HEK293 (cell line): ENCODE measurements around the gene PIP5K1B.

Experiments
- CTCF ChIA-PET: fragments of 350-600 bp; formaldehyde crosslinking; extraction: SDS; loops from one replicate; lab custom pipeline; 2021; ENCODE audit warnings: antibody characterized with exemption; lab: Yijun Ruan, JAX
- POLR2A ChIA-PET: fragments of 300-600 bp; formaldehyde crosslinking; extraction: SDS; loops from one replicate; lab custom pipeline; 2020; ENCODE audit warnings: antibody characterized with exemption, inconsistent platforms; lab: Yijun Ruan, JAX
- H3K27ac ChIP-seq: fragments of 200-500 bp; sonication (Bioruptor generic); 2 replicates; pipeline ENCODE4 v1.5.1; 2014; ENCODE audit warnings: low read depth, low read length, control low read depth, inconsistent platforms; ENCODE audit errors: extremely low read depth
- H3K36me3 ChIP-seq, 2 experiments: fragments of 200-500 bp in 1 of 2; sonication (Bioruptor generic) in 1 of 2; 1 replicate in 1 of 2; 2 replicates in 1 of 2; pipeline ENCODE4 v1.5.1; 2014 to 2017; ENCODE audit warnings: inconsistent platforms in 2 of 2, low read length in 2 of 2; ENCODE audit not compliant: control insufficient read depth in 2 of 2, insufficient read depth in 1 of 2
- H3K4me1 ChIP-seq: fragments of 200-500 bp; sonication (Bioruptor generic); 2 replicates; pipeline ENCODE4 v1.5.1; 2014; ENCODE audit warnings: mild to moderate bottlenecking, low read length, inconsistent platforms; ENCODE audit not compliant: control insufficient read depth, insufficient read depth
- H3K4me3 ChIP-seq: 2 replicates; pipeline ENCODE4 v1.5.1; 2011; ENCODE audit warnings: low read depth, mild to moderate bottlenecking, control low read depth, low read length, moderate library complexity
- H3K9me3 ChIP-seq: fragments of 200-500 bp; sonication (Bioruptor generic); 2 replicates; pipeline ENCODE4 v1.5.1; 2014; ENCODE audit warnings: low read depth, low read length, inconsistent platforms; ENCODE audit not compliant: control insufficient read depth, insufficient read depth
- ATF2 ChIP-seq: fragments of 450-650 bp; formaldehyde crosslinking; IDR thresholded peaks from 2 replicates; pipeline ENCODE4 v1.5.1; 2016; ENCODE audit warnings: missing biosample characterization, missing genetic modification characterization, low read depth
- KLF7 ChIP-seq: fragments of 450-650 bp; formaldehyde crosslinking; IDR thresholded peaks from 2 replicates; pipeline ENCODE4 v1.5.1; 2016; ENCODE audit warnings: missing biosample characterization, missing genetic modification characterization, borderline replicate concordance
- MZF1 ChIP-seq: fragments of 450-650 bp; formaldehyde crosslinking; IDR thresholded peaks from 2 replicates; pipeline ENCODE4 v1.5.1; 2017; ENCODE audit warnings: missing biosample characterization, missing genetic modification characterization, borderline replicate concordance
- OSR2 ChIP-seq: fragments of 450-650 bp; formaldehyde crosslinking; IDR thresholded peaks from 2 replicates; pipeline ENCODE4 v1.5.1; 2016; ENCODE audit warnings: missing biosample characterization, missing genetic modification characterization
- OVOL3 ChIP-seq: fragments of 450-650 bp; formaldehyde crosslinking; IDR thresholded peaks from 2 replicates; pipeline ENCODE4 v1.5.1; 2016; ENCODE audit warnings: missing biosample characterization, missing genetic modification characterization
- SETDB1 ChIP-seq: IDR thresholded peaks from one replicate; pipeline ENCODE4 v1.6.1; 2017; ENCODE audit warnings: mild to moderate bottlenecking, low read length, moderate library complexity, mixed read lengths; ENCODE audit not compliant: insufficient read length
- SP2 ChIP-seq: fragments of 450-650 bp; formaldehyde crosslinking; IDR thresholded peaks from 2 replicates; pipeline ENCODE4 v1.5.1; 2016; ENCODE audit warnings: missing biosample characterization, missing genetic modification characterization
- YY1 ChIP-seq: fragments of 450-650 bp; formaldehyde crosslinking; IDR thresholded peaks from 2 replicates; pipeline ENCODE4 v1.5.1; 2018; ENCODE audit warnings: missing biosample characterization, missing genetic modification characterization
- ZBTB48 ChIP-seq: fragments of 450-650 bp; formaldehyde crosslinking; IDR thresholded peaks from 2 replicates; pipeline ENCODE4 v1.5.1; 2016; ENCODE audit warnings: missing biosample characterization, missing genetic modification characterization
- ZBTB8A ChIP-seq: fragments of 450-650 bp; formaldehyde crosslinking; IDR thresholded peaks from 2 replicates; pipeline ENCODE4 v1.5.1; 2016; ENCODE audit warnings: missing biosample characterization, missing genetic modification characterization
- ZFHX2 ChIP-seq: fragments of 450-650 bp; formaldehyde crosslinking; conservative IDR thresholded peaks from 2 replicates; pipeline ENCODE4 v1.5.1; 2016; ENCODE audit warnings: missing biosample characterization, missing genetic modification characterization
- ZNF112 ChIP-seq: fragments of 450-650 bp; formaldehyde crosslinking; IDR thresholded peaks from 2 replicates; pipeline ENCODE4 v1.5.0; 2017; ENCODE audit warnings: missing biosample characterization, missing genetic modification characterization
- ZNF140 ChIP-seq: fragments of 450-650 bp; formaldehyde crosslinking; IDR thresholded peaks from 2 replicates; pipeline ENCODE4 v1.5.1; 2016; ENCODE audit warnings: missing biosample characterization, missing genetic modification characterization
- ZNF174 ChIP-seq: fragments of 450-650 bp; formaldehyde crosslinking; IDR thresholded peaks from 2 replicates; pipeline ENCODE4 v1.5.0; 2017; ENCODE audit warnings: missing biosample characterization, mild to moderate bottlenecking, missing genetic modification characterization
- ZNF18 ChIP-seq: fragments of 450-650 bp; formaldehyde crosslinking; IDR thresholded peaks from 2 replicates; pipeline ENCODE4 v1.5.1; 2016; ENCODE audit warnings: missing biosample characterization, missing genetic modification characterization
- ZNF292 ChIP-seq: fragments of 450-650 bp; formaldehyde crosslinking; IDR thresholded peaks from 2 replicates; pipeline ENCODE4 v1.5.1; 2016; ENCODE audit warnings: low read depth, missing biosample characterization, missing genetic modification characterization, borderline replicate concordance
- ZNF341 ChIP-seq: fragments of 450-650 bp; formaldehyde crosslinking; IDR thresholded peaks from 2 replicates; pipeline ENCODE4; 2016; ENCODE audit warnings: low read depth, missing biosample characterization, missing genetic modification characterization
- ZNF354C ChIP-seq: fragments of 450-650 bp; formaldehyde crosslinking; IDR thresholded peaks from 2 replicates; pipeline ENCODE4 v1.5.1; 2016; ENCODE audit warnings: missing biosample characterization, missing genetic modification characterization, low read depth, borderline replicate concordance
- ZNF600 ChIP-seq: fragments of 450-650 bp; formaldehyde crosslinking; IDR thresholded peaks from 2 replicates; pipeline ENCODE4 v1.5.1; 2016; ENCODE audit warnings: missing biosample characterization, missing genetic modification characterization
- ZNF639 ChIP-seq: fragments of 450-650 bp; formaldehyde crosslinking; IDR thresholded peaks from 2 replicates; pipeline ENCODE4 v1.5.1; 2016; ENCODE audit warnings: missing biosample characterization, missing genetic modification characterization
- ZNF658 ChIP-seq: fragments of 450-650 bp; formaldehyde crosslinking; IDR thresholded peaks from 2 replicates; pipeline ENCODE4; 2016; ENCODE audit warnings: missing biosample characterization, missing genetic modification characterization
- ZNF830 ChIP-seq: fragments of 450-650 bp; IDR thresholded peaks from 2 replicates; pipeline ENCODE4 v1.5.0; 2018; ENCODE audit warnings: missing biosample characterization, missing genetic modification characterization, low read depth, mild to moderate bottlenecking, moderate library complexity
- ZNF837 ChIP-seq: fragments of 450-650 bp; formaldehyde crosslinking; IDR thresholded peaks from 2 replicates; pipeline ENCODE4 v1.5.1; 2016; ENCODE audit warnings: missing biosample characterization, missing genetic modification characterization
- ZNF843 ChIP-seq: fragments of 450-650 bp; formaldehyde crosslinking; IDR thresholded peaks from 2 replicates; pipeline ENCODE4 v1.5.1; 2016; ENCODE audit warnings: missing biosample characterization, missing genetic modification characterization

PIP5K1B gene

GRCh38 chr9:68739621-68740174 is 34.7 kb downstream of the PIP5K1B start (continued):
- no peak for TF ChIP-seq ZNF639
- TF ChIP-seq, all 188 proteins: peak for 0

- Histone ChIP-seq H3K27ac (no peak overlapping the region), H3K9me3 (no peaks in the 10 kb centered on the region), H3K36me3 (no peaks in the 10 kb centered on the region), H3K4me3 (no peak overlapping the region), H3K4me1 (no peaks in the 10 kb centered on the region)
- no peak for TF ChIP-seq ZNF843 (tag by site-specific recombination)
- no peak for TF ChIP-seq ZNF837 (tag by site-specific recombination)
- TF ChIP-seq ZNF354C (tag by site-specific recombination): no peak
- TF ChIP-seq YY1 (tag by site-specific recombination): no peak
- TF ChIP-seq ZNF341: no peak
- no peak for TF ChIP-seq ZNF140
- no peak for TF ChIP-seq ZNF830
- no peak for TF ChIP-seq MZF1 (tag by site-specific recombination)
- TF ChIP-seq ZBTB8A: no peak
- TF ChIP-seq ATF2 (tag by site-specific recombination): no peak
- TF ChIP-seq ZNF112 (tag by site-specific recombination): no peak
- no peak for TF ChIP-seq ZNF18 (tag by site-specific recombination)
- TF ChIP-seq ZNF658 (tag by site-specific recombination): no peak
- no peak for TF ChIP-seq ZNF600 (tag by site-specific recombination)
- ChIA-PET CTCF (interaction anchor here (0.6 kb wide), 1 partner anchor 397 kb away, joined by 4 read pairs; no protein-coding TSS in a partner anchor), POLR2A (no interaction called here)
These were observed 35.5 kb downstream of the PIP5K1B start for GRCh38 chr9:68740561-68740960.

GRCh38 chr9:68741234-68741633 is 36.2 kb downstream of the PIP5K1B start:
- Histone ChIP-seq H3K4me1 (no peaks in the 10 kb centered on the region), H3K9me3 (no peaks in the 10 kb centered on the region), H3K4me3 (no peak overlapping the region), H3K36me3 (no peaks in the 10 kb centered on the region), H3K27ac (no peak overlapping the region)
- ChIA-PET POLR2A (no interaction called here), CTCF (no interaction called here)
- TF ChIP-seq KLF7 (tag by site-specific recombination) (no peak), SETDB1 (no peak), ZNF292 (tag by site-specific recombination) (no peak), ZFHX2 (no peak), ZBTB48 (tag by site-specific recombination) (no peak), ZNF174 (tag by site-specific recombination) (no peak), SP2 (tag by site-specific recombination) (no peak), OSR2 (tag by site-specific recombination) (no peak), OVOL3 (tag by site-specific recombination) (no peak)
